Fibroblast of pulmonary artery (primary cell): ENCODE measurements around the gene TAC1.
A peak's percentile ranks its signal among the peaks of the same experiment; 100 is the strongest.

ENCODE experiments used
- DNase-seq: peaks from one replicate; pipeline ENCODE4 v3.0.0-alpha.2; 2010; ENCODE audit warnings: low read depth
- H3K4me3 ChIP-seq: replicated peaks from 2 replicates; pipeline ENCODE4 v1.5.1; 2011; ENCODE audit warnings: low read depth, mild to moderate bottlenecking, control low read depth, low read length, moderate library complexity
- CTCF ChIP-seq: IDR thresholded peaks from 2 replicates; pipeline ENCODE4 v1.5.1; 2011; ENCODE audit warnings: mild to moderate bottlenecking, control low read depth, low read length, inconsistent platforms; ENCODE audit errors: missing control alignments

Gene TAC1

GRCh38 chr7:97731736-97732564 lies at the start of gene TAC1:
Gene TAC1, plus strand, starts transcription at chr7:97732086. Its CDS starts 527 bp downstream, at chr7:97732613.
- peak within 1 kb of the TSS; percentile 31 for H3K4me3 ChIP-seq
- DNase-seq: peak; percentile 8
- TF ChIP-seq CTCF: no peak

GRCh38 chr7:97685952-97686351 lies 45.9 kb upstream of the TAC1 start:
- TF ChIP-seq CTCF: no peak
- DNase-seq: no peak
- no peak overlapping the region for H3K4me3 ChIP-seq

- no peak for DNase-seq
- no peak overlapping the region for H3K4me3 ChIP-seq
- TF ChIP-seq CTCF: no peak
These were observed 38.3 kb upstream of the TAC1 start for GRCh38 chr7:97693586-97693985.

- no peak overlapping the region for H3K4me3 ChIP-seq
- TF ChIP-seq CTCF: no peak
- no peak for DNase-seq
These were observed 37.5 kb upstream of the TAC1 start for GRCh38 chr7:97694355-97694754.

- no peak for TF ChIP-seq CTCF
These were observed 34.5 kb upstream of the TAC1 start for GRCh38 chr7:97697396-97697795.

GRCh38 chr7:97722386-97722785 lies 9.5 kb upstream of the TAC1 start:
- TF ChIP-seq CTCF: no peak
- DNase-seq: no peak
- no peak overlapping the region for H3K4me3 ChIP-seq

More at GRCh38 chr7:97697396-97697795, 34.5 kb upstream of the TAC1 start:
- no peak overlapping the region for H3K4me3 ChIP-seq
- no peak for DNase-seq
